Glutamatergic neuron (in vitro differentiated cells): ENCODE measurements around the gene MATCAP1. TPM values are rescaled to one million over a fixed set of nuclear protein-coding genes. Genes with fewer than 3 reads are reported as not detected.

Experiments
- DNase-seq: peaks from one replicate; pipeline ENCODE4 v3.0.0; 2022
- H3K27ac Mint-ChIP-seq: one replicate; pipeline ENCODE4 v1.8.0; 2020; ENCODE audit warnings: mild to moderate bottlenecking, mixed read lengths, inconsistent platforms; ENCODE audit not compliant: unreplicated experiment
- H3K27me3 Mint-ChIP-seq: one replicate; pipeline ENCODE4 v1.8.0; 2020; ENCODE audit warnings: mild to moderate bottlenecking, moderate library complexity, mixed read lengths, inconsistent platforms; ENCODE audit not compliant: unreplicated experiment
- H3K36me3 Mint-ChIP-seq: one replicate; pipeline ENCODE4 v1.8.0; 2020; ENCODE audit warnings: mild to moderate bottlenecking, mixed read lengths, inconsistent platforms; ENCODE audit not compliant: unreplicated experiment
- H3K4me1 Mint-ChIP-seq: one replicate; pipeline ENCODE4 v1.8.0; 2020; ENCODE audit warnings: mild to moderate bottlenecking, low read depth, mixed read lengths, inconsistent platforms; ENCODE audit not compliant: unreplicated experiment
- H3K4me3 Mint-ChIP-seq: one replicate; pipeline ENCODE4 v1.8.0; 2020; ENCODE audit warnings: mild to moderate bottlenecking, mixed read lengths, inconsistent platforms; ENCODE audit not compliant: unreplicated experiment
- H3K9me3 Mint-ChIP-seq: one replicate; pipeline ENCODE4 v1.8.0; 2020; ENCODE audit warnings: mild to moderate bottlenecking, moderate library complexity, mixed read lengths, inconsistent platforms; ENCODE audit not compliant: unreplicated experiment
- total RNA-seq: library from RNA; stranded (reverse); fragmentation: NEBNext Ultra II Directional; extraction: Animal tissue kit (Norgen Biotek cat#: 25700); gene quantifications from one replicate; pipeline ENCODE4 v1.2.1, GENCODE V29; 2021; ENCODE audit not compliant: unreplicated experiment
- TF ChIP-seq, protein P1 (sequence below): fragments of 200-600 bp; sonication (generic); IDR thresholded peaks from one replicate; pipeline ENCODE4 v1.5.0; 2021; ENCODE audit not compliant: partially characterized antibody, unreplicated experiment

The MATCAP1 gene
- total RNA-seq, 1 donor from 2014 or later = 197 TPM

DNA sequence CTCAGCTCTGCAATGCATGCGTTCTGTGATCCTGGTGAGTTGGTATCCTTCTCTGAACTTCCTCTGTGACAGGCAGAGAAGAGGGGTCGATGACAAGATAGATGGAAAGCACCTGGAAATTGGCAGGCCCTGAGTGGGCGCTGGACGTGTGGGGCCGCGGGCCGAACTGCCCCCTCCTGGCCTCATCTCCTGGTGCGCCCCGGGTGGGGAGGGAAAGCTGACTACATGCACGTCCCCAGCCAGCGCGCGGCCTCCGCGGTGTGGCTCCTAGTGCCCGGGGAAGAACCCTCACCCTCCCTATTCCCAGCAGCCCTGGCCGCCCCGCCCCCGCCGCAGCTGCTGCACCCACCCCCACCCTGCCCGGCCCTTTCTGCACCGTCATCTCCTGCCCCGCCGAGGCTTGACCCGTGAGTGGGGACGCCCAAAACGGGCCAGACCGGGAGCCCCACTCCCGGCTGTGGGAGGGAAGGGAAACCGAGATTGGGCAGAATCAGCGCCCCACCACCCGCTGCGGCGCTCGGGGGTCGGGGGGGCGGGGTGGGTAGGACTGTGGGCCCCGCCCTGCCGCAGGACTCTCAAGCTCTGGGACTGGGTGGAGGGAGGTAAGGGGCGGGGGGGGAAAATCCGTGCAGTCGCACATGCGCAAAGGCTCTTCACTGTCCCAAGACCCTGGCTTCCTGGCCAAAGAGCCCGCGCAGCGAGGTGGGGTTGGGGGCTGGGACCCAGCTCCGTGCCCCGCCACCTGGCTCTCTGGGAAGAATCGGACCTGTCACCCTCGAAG is 13.4 kb downstream of the MATCAP1 start, which contains the start of gene NOL3:
NOL3 (plus strand) TSS at position 371 of the 781 bp plus-strand sequence.
- peaks cover 9% of the 10 kb centered on the region for H3K4me1 Mint-ChIP-seq
- peak within 1 kb of the TSS; percentile 59 for H3K27ac Mint-ChIP-seq

DNA sequence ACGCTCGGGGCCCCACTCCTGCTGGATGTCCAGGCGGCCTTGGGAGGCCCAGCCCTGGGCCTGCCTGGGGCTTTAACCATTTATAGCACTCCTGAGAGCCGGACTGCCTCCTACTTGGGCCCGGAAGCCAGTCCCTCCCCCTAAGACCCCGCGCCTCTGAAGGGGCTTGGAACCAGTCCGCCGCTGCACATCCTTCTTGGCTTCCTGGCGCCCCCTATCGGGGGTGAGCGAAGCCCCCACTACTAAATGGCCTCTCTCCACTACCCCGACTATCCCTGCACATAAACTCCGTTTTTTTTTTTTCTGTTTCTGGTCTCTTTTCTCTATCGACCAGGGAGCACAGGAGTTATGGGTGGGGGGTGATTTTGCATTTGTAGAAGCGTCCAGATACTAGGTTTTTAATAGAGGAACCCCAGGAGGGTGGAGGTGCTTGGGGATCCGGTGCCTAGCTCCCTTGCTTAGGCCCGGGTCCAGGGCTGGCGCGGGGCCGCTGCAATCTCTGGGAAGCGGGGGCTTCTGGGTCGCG is 14.1 kb downstream of the MATCAP1 start:
- peaks cover 32% of the 10 kb centered on the region for H3K27me3 Mint-ChIP-seq
- H3K27ac Mint-ChIP-seq = peak overlapping the region; percentile 59
- H3K36me3 Mint-ChIP-seq = peaks cover 5% of the 10 kb centered on the region
- TF ChIP-seq, protein P1, sequence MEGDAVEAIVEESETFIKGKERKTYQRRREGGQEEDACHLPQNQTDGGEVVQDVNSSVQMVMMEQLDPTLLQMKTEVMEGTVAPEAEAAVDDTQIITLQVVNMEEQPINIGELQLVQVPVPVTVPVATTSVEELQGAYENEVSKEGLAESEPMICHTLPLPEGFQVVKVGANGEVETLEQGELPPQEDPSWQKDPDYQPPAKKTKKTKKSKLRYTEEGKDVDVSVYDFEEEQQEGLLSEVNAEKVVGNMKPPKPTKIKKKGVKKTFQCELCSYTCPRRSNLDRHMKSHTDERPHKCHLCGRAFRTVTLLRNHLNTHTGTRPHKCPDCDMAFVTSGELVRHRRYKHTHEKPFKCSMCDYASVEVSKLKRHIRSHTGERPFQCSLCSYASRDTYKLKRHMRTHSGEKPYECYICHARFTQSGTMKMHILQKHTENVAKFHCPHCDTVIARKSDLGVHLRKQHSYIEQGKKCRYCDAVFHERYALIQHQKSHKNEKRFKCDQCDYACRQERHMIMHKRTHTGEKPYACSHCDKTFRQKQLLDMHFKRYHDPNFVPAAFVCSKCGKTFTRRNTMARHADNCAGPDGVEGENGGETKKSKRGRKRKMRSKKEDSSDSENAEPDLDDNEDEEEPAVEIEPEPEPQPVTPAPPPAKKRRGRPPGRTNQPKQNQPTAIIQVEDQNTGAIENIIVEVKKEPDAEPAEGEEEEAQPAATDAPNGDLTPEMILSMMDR = peak; percentile 90
- peak overlapping the region; percentile 88 for H3K4me3 Mint-ChIP-seq
- H3K9me3 Mint-ChIP-seq = peaks cover 7% of the 10 kb centered on the region
- DNase-seq = peak; percentile 87
- peaks cover 9% of the 10 kb centered on the region for H3K4me1 Mint-ChIP-seq

More for the DNA sequence above, 13.4 kb downstream of the MATCAP1 start, which contains the start of gene NOL3:
- Mint-ChIP-seq H3K9me3 (peaks cover 7% of the 10 kb centered on the region), H3K27me3 (peaks cover 30% of the 10 kb centered on the region), H3K4me3 (peak within 1 kb of the TSS; percentile 88), H3K36me3 (peaks cover 5% of the 10 kb centered on the region)
- TF ChIP-seq, protein P1 = no peak
- DNase-seq = peak; percentile 70

DNA sequence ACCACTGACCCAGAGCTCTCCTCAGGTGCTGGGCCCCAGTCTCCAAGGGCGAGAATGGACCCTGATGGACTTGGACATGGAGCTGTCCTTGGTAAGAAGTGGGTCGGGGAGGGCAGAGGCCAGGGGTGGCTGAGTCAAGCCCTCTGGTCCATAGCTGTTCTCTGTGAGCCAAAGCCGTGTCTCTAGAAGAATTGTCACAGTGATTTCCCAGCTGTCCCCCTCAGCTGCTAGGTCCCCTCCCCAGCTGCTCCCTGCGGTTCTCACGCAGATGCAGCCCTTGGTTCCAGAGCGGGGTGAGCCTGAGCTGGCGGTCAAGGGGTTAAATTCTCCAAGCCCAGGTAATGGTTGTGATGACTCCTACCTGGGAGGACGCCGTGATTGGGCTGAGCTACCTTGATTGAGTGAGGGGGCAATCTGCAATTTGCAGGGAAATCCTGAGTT is 14.7 kb downstream of the MATCAP1 start:
- Mint-ChIP-seq H3K4me3 (peak overlapping the region; percentile 61), H3K27me3 (peaks cover 34% of the 10 kb centered on the region), H3K4me1 (peaks cover 9% of the 10 kb centered on the region), H3K27ac (no peak overlapping the region), H3K36me3 (peaks cover 5% of the 10 kb centered on the region), H3K9me3 (peaks cover 7% of the 10 kb centered on the region)
- DNase-seq = peak; percentile 22
- TF ChIP-seq, protein P1 = no peak

DNA sequence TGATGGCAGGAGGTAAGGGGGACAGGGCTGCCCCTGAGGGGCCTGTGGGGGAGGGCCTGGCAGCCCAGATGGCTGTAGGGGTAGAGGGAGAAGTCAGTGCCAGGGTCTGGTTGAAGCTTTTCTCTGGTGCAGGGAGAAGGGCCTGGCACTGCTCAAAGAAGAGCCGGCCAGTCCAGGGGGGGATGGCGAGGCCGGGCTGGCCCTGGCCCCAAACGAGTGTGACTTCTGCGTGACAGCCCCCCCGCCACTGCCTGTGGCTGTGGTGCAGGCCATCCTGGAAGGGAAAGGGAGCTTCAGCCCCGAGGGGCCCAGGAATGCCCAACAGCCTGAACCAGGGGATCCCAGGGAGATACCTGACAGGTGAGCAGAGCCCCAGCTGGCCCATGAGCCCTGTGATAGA is 16.2 kb downstream of the MATCAP1 start:
- Mint-ChIP-seq H3K4me3 (no peak overlapping the region), H3K27ac (no peak overlapping the region), H3K9me3 (peaks cover 5% of the 10 kb centered on the region), H3K36me3 (peaks cover 5% of the 10 kb centered on the region), H3K4me1 (peaks cover 6% of the 10 kb centered on the region), H3K27me3 (peaks cover 24% of the 10 kb centered on the region)
- DNase-seq = no peak
- TF ChIP-seq, protein P1 = no peak
